Measurements from ENCODE around the gene TPO. TPM values are rescaled to one million over a fixed set of nuclear protein-coding genes. Genes with fewer than 3 reads are reported as not detected.

Gene TPO
- total RNA-seq, 4 donors from 2014 or later, result 7.2 to 32.6 (median 16.6) TPM

GRCh38 chr2:1422716-1423285 lies 9.5 kb downstream of the TPO start:
- TF ChIP-seq CTCF (IDR thresholded peaks at IDR 0.05) (no peak), EP300 (IDR thresholded peaks at IDR 0.05) (no peak), POLR2A (IDR thresholded peaks at IDR 0.05) (no peak)
- Histone ChIP-seq H3K36me3 (no peaks in the 10 kb centered on the region), H3K9me3 (peaks cover 0 to 5% (median 0%) of the 10 kb centered on the region in 4 donors), H3K4me1 (no peaks in the 10 kb centered on the region), H3K4me3 (no peak overlapping the region), H3K27me3 (no peaks in the 10 kb centered on the region), H3K27ac (no peak overlapping the region)
- no peak for DNase-seq (ENCODE audit: low spot score in 2 of 2)
- WGBS, 2 donors, result 79 to 89% methylated on average over 20 to 26 of the region's 26 CpGs

GRCh38 chr2:1427086-1427485 lies 13.8 kb downstream of the TPO start:
- DNase-seq (ENCODE audit: low spot score in 2 of 2), result no peak
- no peaks in the 10 kb centered on the region for H3K36me3 ChIP-seq
- H3K4me1 ChIP-seq, result no peaks in the 10 kb centered on the region
- no peaks in the 10 kb centered on the region for H3K27me3 ChIP-seq
- H3K9me3 ChIP-seq, result peaks cover 0 to 5% (median 0%) of the 10 kb centered on the region in 4 donors
- no peak for TF ChIP-seq EP300 (IDR thresholded peaks at IDR 0.05)
- no peak for TF ChIP-seq POLR2A (IDR thresholded peaks at IDR 0.05)
- no peak for TF ChIP-seq CTCF (IDR thresholded peaks at IDR 0.05)
- no peak overlapping the region for H3K27ac ChIP-seq
- no peak overlapping the region for H3K4me3 ChIP-seq
- WGBS, 2 donors, result 86 to 94% methylated on average over 3 of the region's 3 CpGs

- no peak overlapping the region for H3K4me3 ChIP-seq
- no peaks in the 10 kb centered on the region for H3K4me1 ChIP-seq
- WGBS, 2 donors, result 82 to 90% methylated on average over 2 of the region's 2 CpGs
- H3K9me3 ChIP-seq, result peaks cover 0 to 5% (median 0%) of the 10 kb centered on the region in 4 donors
- no peaks in the 10 kb centered on the region for H3K36me3 ChIP-seq
- TF ChIP-seq EP300 (IDR thresholded peaks at IDR 0.05), result no peak
- no peak for TF ChIP-seq POLR2A (IDR thresholded peaks at IDR 0.05)
- no peak for TF ChIP-seq CTCF (IDR thresholded peaks at IDR 0.05)
- no peak overlapping the region for H3K27ac ChIP-seq
- H3K27me3 ChIP-seq, result no peaks in the 10 kb centered on the region
- DNase-seq (ENCODE audit: low spot score in 2 of 2), result no peak
These were observed 16.6 kb downstream of the TPO start for GRCh38 chr2:1429895-1430294.

GRCh38 chr2:1430491-1430890 lies 17.2 kb downstream of the TPO start:
- no peak for TF ChIP-seq POLR2A (IDR thresholded peaks at IDR 0.05)
- TF ChIP-seq CTCF (IDR thresholded peaks at IDR 0.05), result no peak
- TF ChIP-seq EP300 (IDR thresholded peaks at IDR 0.05), result no peak
- H3K36me3 ChIP-seq, result no peaks in the 10 kb centered on the region
- H3K9me3 ChIP-seq, result peaks cover 0 to 5% (median 0%) of the 10 kb centered on the region in 4 donors
- H3K27ac ChIP-seq, result no peak overlapping the region
- WGBS, 2 donors, result 81 to 85% methylated on average over 2 of the region's 2 CpGs
- no peaks in the 10 kb centered on the region for H3K4me1 ChIP-seq
- no peaks in the 10 kb centered on the region for H3K27me3 ChIP-seq
- DNase-seq (ENCODE audit: low spot score in 2 of 2), result no peak
- no peak overlapping the region for H3K4me3 ChIP-seq

GRCh38 chr2:1431886-1432400 lies 18.7 kb downstream of the TPO start:
- TF ChIP-seq EP300 (IDR thresholded peaks at IDR 0.05), result no peak
- TF ChIP-seq POLR2A (IDR thresholded peaks at IDR 0.05), result no peak
- TF ChIP-seq CTCF (IDR thresholded peaks at IDR 0.05), result no peak
- Histone ChIP-seq H3K36me3 (no peaks in the 10 kb centered on the region), H3K4me3 (no peak overlapping the region), H3K4me1 (no peaks in the 10 kb centered on the region), H3K27ac (no peak overlapping the region), H3K9me3 (peaks cover 0 to 4% (median 0%) of the 10 kb centered on the region in 4 donors), H3K27me3 (no peaks in the 10 kb centered on the region)
- DNase-seq (ENCODE audit: low spot score in 2 of 2), result no peak
- WGBS, 2 donors, result 84 to 88% methylated on average over 6 of the region's 6 CpGs
